Measurements from ENCODE around the gene PDHA1.
A peak's percentile ranks its signal among the peaks of the same experiment; 100 is the strongest.

PDHA1 gene

GRCh38 chrX:19342331-19342906 is 1.3 kb upstream of the PDHA1 start:
- TF ChIP-seq CTCF (IDR thresholded peaks at IDR 0.05; ENCODE audit: extremely low read depth, missing control alignments): no peak
- DNase-seq (ENCODE audit: low spot score): no peak

DNA sequence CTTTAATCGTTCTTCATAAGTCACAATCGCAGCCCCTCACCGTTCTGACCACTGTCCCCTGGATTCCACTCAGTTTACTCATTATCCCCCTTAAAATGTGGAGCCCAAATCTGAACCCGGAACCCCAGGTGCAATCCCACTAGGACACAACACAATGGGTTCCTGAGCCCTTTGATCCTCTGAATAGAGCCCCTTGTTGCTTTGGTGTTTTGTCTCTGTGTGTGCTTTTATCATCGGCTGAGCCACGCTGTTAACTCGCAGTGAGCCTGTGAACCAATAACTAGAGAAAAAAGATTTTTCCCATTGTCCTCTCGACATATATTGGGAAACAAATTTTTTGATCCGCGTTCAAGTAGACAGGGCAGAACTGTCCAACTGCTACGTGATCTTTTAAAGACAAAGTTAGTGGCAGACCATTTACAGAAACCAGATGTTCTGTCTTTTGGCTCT is 617 bp upstream of the PDHA1 start:
- no peak for DNase-seq (ENCODE audit: low spot score)
- no peak for TF ChIP-seq CTCF (IDR thresholded peaks at IDR 0.05; ENCODE audit: extremely low read depth, missing control alignments)

- no peak for DNase-seq (ENCODE audit: low spot score)
- TF ChIP-seq CTCF (IDR thresholded peaks at IDR 0.05; ENCODE audit: extremely low read depth, missing control alignments): no peak
Measured at GRCh38 chrX:19344661-19345060, 934 bp downstream of the PDHA1 start.

GRCh38 chrX:19347916-19348315 is 4.2 kb downstream of the PDHA1 start:
- no peak for DNase-seq (ENCODE audit: low spot score)
- no peak for TF ChIP-seq CTCF (IDR thresholded peaks at IDR 0.05; ENCODE audit: extremely low read depth, missing control alignments)

DNA sequence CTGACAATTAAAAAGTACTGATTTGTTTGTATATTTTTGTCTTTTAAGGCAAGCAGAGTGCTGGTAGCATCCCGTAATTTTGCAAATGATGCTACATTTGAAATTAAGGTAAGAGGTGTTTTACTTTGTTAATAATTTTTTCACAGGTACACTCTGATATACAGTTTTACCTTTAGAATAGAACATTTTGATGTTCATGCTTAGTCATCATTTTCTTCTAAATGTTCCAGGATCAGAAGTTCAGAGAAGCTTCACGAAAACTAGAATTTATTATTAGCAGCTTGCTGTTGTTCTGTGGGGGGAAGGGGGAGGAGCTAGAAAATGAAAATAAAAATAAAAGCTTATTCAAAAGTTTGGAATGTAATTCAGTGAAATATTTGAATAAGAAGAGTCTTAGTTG is 5.5 kb downstream of the PDHA1 start:
- no peak for TF ChIP-seq CTCF (IDR thresholded peaks at IDR 0.05; ENCODE audit: extremely low read depth, missing control alignments)
- DNase-seq (ENCODE audit: low spot score): no peak

GRCh38 chrX:19350941-19351384 is 7.2 kb downstream of the PDHA1 start:
- no peak for TF ChIP-seq CTCF (IDR thresholded peaks at IDR 0.05; ENCODE audit: extremely low read depth, missing control alignments)

GRCh38 chrX:19354625-19355024 is 10.9 kb downstream of the PDHA1 start:
- TF ChIP-seq CTCF (IDR thresholded peaks at IDR 0.05; ENCODE audit: extremely low read depth, missing control alignments): no peak
- DNase-seq (ENCODE audit: low spot score): no peak

More at GRCh38 chrX:19350941-19351384, 7.2 kb downstream of the PDHA1 start:
- peak; percentile 55 for DNase-seq (ENCODE audit: low spot score)

All from GM20000 (cell line).